ENCODE results near the gene ITPRIP. TPM values are rescaled to one million over a fixed set of nuclear protein-coding genes. Genes with fewer than 3 reads are reported as not detected.
A peak's percentile ranks its signal among the peaks of the same experiment; 100 is the strongest.

Gene ITPRIP
- total RNA-seq, 2 donors from 2014 or later = 55.6 to 59.2 TPM

DNA sequence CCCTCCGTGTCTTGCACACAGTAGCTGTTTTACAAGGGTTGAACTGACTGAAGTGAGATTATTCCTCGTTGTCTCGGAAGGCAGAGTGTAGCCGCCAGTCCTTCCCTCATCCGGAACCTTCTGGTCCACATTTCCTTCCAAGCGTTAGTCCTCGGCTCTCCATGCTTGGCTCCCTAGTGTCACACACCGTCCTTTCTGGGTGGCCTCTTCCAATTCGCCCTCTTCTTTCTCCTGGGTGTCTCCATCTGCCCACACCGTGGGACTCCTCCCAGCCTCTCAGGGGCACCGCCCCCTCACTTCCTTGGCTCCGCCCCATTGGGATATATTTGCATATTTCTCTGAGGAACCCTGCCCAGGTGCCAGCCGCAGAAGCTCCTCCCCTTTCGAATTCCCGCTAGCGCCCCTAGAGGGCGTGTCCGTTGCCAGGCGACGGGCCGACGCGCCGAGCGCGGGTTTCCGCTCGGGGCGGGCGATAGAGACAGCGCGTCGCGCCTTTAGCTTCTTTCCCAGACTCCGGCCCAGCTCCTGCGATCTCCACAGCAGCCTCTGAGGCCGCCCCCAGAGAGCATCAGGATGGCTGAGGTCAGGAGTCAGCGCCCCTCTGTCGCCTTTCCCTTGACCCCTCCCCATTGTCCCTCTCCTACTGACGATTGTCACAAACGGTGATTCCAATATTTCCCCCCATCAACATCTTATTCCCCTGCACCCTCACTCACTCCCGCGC, 15.2 kb upstream of the ITPRIP start, which contains the start of gene CFAP58:
Gene CFAP58, plus strand, starts transcription at position 509 of the 724 bp plus-strand sequence. Its CDS starts 65 bp downstream, at position 574.
- Histone ChIP-seq H3K27me3 (replicated peaks; ENCODE audit: insufficient read depth) (no peaks in the 10 kb centered on the region), H3K4me3 (peak within 1 kb of the TSS; percentile 74), H3K9me3 (no peaks in the 10 kb centered on the region), H3K36me3 (no peaks in the 10 kb centered on the region), H3K27ac (no peak within 1 kb of the TSS), H3K4me1 (ENCODE audit: control insufficient read depth in 1 of 2, low read depth in 2 of 2) (peaks cover 5 to 21% of the 10 kb centered on the region in 2 donors)
- ATAC-seq (ENCODE audit: insufficient number of reproducible peaks, low FRiP score, low read depth) (peak; percentile 79), DNase-seq (ENCODE audit: low spot score) (peak; percentile 77)
- TF ChIP-seq CTCF (IDR thresholded peaks at IDR 0.05) = peak; percentile 51

- Histone ChIP-seq H3K27me3 (replicated peaks; ENCODE audit: insufficient read depth) (no peaks in the 10 kb centered on the region), H3K4me3 (no peak overlapping the region), H3K27ac (no peak overlapping the region), H3K36me3 (no peaks in the 10 kb centered on the region), H3K4me1 (ENCODE audit: control insufficient read depth in 1 of 2, low read depth in 2 of 2) (peaks cover 5 to 21% of the 10 kb centered on the region in 2 donors), H3K9me3 (no peaks in the 10 kb centered on the region)
- ATAC-seq (ENCODE audit: insufficient number of reproducible peaks, low FRiP score, low read depth) = no peak
- no peak for DNase-seq (ENCODE audit: low spot score)
- TF ChIP-seq CTCF (IDR thresholded peaks at IDR 0.05) = no peak
Measured at GRCh38 chr10:104351919-104352318, 13.7 kb upstream of the ITPRIP start.

GRCh38 chr10:104351061-104351702, 12.9 kb upstream of the ITPRIP start:
- Histone ChIP-seq H3K4me1 (ENCODE audit: control insufficient read depth in 1 of 2, low read depth in 2 of 2) (peaks cover 5 to 21% of the 10 kb centered on the region in 2 donors), H3K9me3 (no peaks in the 10 kb centered on the region), H3K36me3 (no peaks in the 10 kb centered on the region), H3K27ac (peak overlapping the region in 1 of 2 donors; percentile 8), H3K27me3 (replicated peaks; ENCODE audit: insufficient read depth) (no peaks in the 10 kb centered on the region), H3K4me3 (no peak overlapping the region)
- ATAC-seq (ENCODE audit: insufficient number of reproducible peaks, low FRiP score, low read depth) (no peak), DNase-seq (ENCODE audit: low spot score) (no peak)
- TF ChIP-seq CTCF (IDR thresholded peaks at IDR 0.05) = no peak

- Histone ChIP-seq H3K27ac (peak overlapping the region in 1 of 2 donors; percentile 17), H3K4me3 (peak overlapping the region; percentile 52), H3K9me3 (no peaks in the 10 kb centered on the region), H3K36me3 (no peaks in the 10 kb centered on the region), H3K4me1 (ENCODE audit: control insufficient read depth in 1 of 2, low read depth in 2 of 2) (peaks cover 5 to 21% of the 10 kb centered on the region in 2 donors), H3K27me3 (replicated peaks; ENCODE audit: insufficient read depth) (no peaks in the 10 kb centered on the region)
- peak; percentile 66 for TF ChIP-seq CTCF (IDR thresholded peaks at IDR 0.05)
- ATAC-seq (ENCODE audit: insufficient number of reproducible peaks, low FRiP score, low read depth) (peak; percentile 47), DNase-seq (ENCODE audit: low spot score) (no peak)
Measured at GRCh38 chr10:104350127-104350635, 11.9 kb upstream of the ITPRIP start.

DNA sequence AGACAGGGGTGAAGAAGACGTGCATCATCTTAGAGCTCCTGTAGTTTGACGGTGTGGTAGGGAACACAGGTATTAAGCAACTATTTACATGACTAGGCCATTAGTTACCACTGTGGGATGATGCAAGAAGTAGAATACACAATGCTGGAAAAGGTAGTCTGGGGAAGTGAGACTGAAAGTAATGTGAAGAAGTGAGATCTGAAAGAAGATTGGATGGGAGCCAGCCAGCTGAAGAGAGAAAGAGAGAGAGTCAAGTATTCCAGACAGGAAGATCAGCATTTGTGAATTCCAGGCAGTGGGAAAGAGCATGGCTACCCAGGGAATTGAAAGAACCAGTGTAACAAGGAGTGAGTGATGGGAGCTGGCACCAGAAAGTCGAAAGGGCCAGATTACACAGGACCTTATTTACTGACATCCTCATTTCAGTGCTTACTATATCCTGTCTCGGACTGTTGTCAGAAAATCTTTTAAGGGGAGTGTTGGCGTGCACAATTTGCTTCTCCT, 11.4 kb upstream of the ITPRIP start:
- Histone ChIP-seq H3K27me3 (replicated peaks; ENCODE audit: insufficient read depth) (no peaks in the 10 kb centered on the region), H3K27ac (peak overlapping the region in 1 of 2 donors; percentile 17), H3K4me1 (ENCODE audit: control insufficient read depth in 1 of 2, low read depth in 2 of 2) (peaks cover 5 to 21% of the 10 kb centered on the region in 2 donors), H3K36me3 (no peaks in the 10 kb centered on the region), H3K9me3 (no peaks in the 10 kb centered on the region), H3K4me3 (peak overlapping the region; percentile 52)
- DNase-seq (ENCODE audit: low spot score) (no peak), ATAC-seq (ENCODE audit: insufficient number of reproducible peaks, low FRiP score, low read depth) (no peak)
- no peak for TF ChIP-seq CTCF (IDR thresholded peaks at IDR 0.05)
